AG10803 (cell line): ENCODE results near the gene IBA57.

Experiments
- DNase-seq: peaks from one replicate; pipeline ENCODE4 v3.0.0; 2010; ENCODE audit warnings: low read depth
- H3K4me3 ChIP-seq: 2 replicates; pipeline ENCODE4 v1.5.1; 2011; ENCODE audit warnings: mild to moderate bottlenecking, low read length, control low read depth
- TF ChIP-seq, protein P1 (sequence below): conservative IDR thresholded peaks from 2 replicates; pipeline ENCODE4 v1.5.1; 2011; ENCODE audit warnings: mild to moderate bottlenecking, low read length, control low read depth, inconsistent platforms

IBA57 gene

DNA sequence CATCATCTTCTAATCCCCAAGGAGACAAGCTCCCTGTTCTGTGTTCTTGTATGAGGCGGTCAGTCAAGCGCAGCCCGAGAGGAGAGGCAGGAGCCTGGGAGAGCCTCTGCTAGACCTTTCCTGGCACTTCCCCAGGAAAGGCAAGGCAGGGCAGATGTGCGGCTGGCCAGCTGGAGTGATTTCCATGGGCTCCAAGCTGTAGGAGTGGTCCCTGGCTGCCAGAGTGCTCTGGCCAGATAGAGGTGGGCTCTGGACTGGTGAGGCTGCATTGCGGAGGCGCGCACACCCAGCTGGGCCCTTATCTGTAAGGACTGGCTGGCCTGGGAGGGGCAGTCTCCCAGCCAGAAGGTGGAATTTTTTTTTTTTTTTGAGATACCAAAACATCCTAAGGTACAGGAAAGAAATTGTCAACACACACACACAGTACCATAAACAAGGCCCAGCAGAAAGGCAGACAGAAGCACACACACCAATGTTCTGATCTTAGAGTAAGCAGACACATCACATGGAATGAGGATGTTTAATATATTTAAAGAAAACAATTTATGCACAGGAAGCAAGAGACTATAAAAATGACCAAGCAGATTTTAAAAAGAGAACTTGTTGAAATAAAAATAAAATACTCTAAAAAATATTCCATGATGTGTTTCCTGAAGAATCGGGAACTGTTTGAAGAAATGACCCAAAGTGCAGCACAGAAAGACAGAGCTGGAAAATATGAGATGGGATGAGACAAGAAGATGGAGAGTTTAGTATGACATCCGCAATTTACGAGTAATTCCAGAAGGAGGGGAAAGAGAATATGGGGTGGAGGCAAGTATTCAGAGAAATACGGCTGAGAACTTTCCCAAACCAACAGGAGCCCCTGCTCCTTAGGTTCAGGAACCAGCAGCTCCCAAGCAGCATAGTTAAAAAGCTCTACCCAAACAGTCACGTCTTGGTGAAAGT, 13.4 kb downstream of the IBA57 start:
- DNase-seq = no peak
- TF ChIP-seq, protein P1, sequence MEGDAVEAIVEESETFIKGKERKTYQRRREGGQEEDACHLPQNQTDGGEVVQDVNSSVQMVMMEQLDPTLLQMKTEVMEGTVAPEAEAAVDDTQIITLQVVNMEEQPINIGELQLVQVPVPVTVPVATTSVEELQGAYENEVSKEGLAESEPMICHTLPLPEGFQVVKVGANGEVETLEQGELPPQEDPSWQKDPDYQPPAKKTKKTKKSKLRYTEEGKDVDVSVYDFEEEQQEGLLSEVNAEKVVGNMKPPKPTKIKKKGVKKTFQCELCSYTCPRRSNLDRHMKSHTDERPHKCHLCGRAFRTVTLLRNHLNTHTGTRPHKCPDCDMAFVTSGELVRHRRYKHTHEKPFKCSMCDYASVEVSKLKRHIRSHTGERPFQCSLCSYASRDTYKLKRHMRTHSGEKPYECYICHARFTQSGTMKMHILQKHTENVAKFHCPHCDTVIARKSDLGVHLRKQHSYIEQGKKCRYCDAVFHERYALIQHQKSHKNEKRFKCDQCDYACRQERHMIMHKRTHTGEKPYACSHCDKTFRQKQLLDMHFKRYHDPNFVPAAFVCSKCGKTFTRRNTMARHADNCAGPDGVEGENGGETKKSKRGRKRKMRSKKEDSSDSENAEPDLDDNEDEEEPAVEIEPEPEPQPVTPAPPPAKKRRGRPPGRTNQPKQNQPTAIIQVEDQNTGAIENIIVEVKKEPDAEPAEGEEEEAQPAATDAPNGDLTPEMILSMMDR = no peak

DNA sequence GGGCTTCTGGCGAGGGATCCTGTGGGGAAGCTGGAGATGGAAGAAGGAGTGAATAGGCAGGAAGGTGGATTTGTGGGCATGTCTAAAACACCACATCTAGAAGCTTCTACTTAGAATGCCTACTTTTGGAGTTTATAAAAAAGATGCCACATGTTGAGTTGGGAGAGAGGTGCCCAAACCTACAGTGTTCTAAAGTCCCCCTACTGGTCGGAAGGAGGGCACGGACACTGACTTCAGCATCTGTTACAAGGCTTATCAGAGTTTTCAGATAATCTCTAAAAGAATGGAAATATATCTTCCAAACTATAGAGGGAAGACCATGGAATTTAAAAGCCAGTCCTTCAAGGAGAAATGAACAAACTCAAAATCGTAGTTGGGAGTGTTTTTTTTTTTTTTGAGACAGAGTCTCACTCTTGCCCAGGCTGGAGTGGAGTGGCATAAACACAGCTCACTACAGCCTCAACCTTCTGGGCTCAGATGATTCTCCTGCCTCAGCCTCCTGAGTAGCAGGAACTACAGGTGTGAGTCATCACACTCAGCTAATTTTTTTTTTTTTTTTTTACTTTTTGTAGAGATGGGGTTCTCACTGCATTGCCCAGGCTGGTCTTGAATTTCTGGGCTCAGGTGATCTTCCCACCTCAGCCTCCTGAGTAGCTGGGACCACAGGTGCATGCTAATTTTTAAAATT, 14.8 kb downstream of the IBA57 start:
- H3K4me3 ChIP-seq = no peak overlapping the region
- TF ChIP-seq, protein P1 = peak; percentile 33
- no peak for DNase-seq

More for the DNA sequence above, 13.4 kb downstream of the IBA57 start:
- no peak overlapping the region for H3K4me3 ChIP-seq

DNA sequence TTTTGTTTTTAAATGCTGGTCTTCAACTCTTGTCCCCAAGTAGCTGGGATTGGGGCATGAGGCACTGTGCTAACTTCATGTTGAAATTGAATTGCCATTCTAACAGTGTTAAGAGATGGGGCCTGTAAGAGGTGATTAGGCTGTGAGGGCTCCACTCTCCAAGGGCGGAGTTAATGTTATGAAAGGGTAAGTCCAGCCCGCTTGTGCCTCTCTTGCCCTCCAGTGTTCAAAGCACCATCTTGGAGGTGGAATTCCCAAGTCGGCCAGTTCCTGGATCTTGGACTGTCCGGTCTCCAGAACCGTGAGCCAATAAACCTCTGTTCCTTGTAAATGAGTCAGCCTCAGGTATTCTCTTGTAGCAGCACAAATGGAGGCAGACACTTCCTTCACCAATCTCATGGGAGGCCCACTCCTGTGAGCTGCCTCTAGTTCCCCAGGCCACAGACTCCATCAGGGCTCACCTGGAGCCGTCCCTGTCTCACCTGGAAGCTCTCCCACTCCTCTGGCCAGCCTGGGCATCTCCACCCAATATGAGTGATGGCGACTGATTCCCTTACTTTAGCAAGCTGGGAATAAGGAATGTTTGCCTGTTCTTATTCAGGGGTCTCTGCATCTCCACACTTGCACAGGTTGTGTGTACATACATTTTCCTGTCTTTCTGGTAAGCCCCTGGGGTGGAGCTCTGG, 15.5 kb downstream of the IBA57 start:
- TF ChIP-seq, protein P1 = no peak
- no peak for DNase-seq

DNA sequence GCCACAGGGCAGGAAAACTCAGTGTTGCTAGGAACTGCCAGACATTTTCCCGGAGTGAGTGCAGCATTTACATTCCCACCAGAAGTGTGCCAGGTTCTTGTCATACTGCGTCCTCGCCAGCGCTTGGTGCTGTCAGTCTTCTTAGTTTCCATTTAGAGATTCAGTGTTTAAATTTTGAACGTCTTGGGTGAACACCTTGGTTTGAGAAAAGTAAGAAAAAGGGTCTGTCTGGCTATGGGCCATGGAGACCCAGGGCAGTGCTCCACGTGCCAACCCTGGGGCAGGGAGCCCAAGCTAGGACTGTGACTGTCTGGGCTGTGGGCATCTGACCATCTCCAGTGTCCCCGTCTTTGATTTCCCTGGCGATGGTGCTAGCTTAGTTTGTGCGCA, 16.0 kb downstream of the IBA57 start:
- H3K4me3 ChIP-seq = no peak overlapping the region
- no peak for DNase-seq
- TF ChIP-seq, protein P1 = no peak

More for the DNA sequence above, 15.5 kb downstream of the IBA57 start:
- H3K4me3 ChIP-seq = no peak overlapping the region

DNA sequence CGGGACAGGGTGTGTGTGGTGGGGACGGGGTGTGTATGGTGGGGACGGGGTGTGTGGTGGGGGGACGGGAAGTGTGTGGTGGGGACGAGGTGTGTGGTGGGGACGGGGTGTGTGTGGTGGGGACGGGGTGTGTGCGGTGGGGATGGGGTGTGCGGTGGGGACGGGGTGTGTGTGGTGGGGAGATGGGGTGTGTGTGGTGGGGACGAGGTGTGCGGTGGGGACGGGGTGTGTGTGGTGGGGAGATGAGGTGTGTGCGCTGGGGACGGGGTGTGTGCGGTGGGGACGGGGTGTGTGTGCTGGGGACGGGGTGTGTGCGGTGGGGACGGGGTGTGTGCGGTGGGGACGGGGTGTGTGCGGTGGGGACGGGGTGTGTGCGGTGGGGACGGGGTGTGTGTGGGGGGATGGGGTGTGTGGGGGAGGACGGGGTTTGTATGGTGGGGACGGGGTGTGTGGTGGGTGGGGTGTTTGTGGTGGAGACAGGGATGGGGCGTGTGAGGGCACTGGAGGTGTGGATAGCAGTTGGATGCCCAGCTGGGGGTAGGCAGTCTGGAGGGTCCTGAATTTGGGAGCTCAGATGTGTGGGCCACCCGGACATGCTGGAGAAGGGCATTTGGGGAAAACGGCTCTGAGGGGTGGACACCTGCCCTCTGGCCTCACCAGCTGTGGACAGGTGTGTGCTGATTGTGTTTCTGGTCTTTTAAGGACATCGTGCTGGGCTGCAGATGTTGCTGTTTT, 16.9 kb downstream of the IBA57 start:
- DNase-seq = no peak
- TF ChIP-seq, protein P1 = no peak
- no peak overlapping the region for H3K4me3 ChIP-seq

DNA sequence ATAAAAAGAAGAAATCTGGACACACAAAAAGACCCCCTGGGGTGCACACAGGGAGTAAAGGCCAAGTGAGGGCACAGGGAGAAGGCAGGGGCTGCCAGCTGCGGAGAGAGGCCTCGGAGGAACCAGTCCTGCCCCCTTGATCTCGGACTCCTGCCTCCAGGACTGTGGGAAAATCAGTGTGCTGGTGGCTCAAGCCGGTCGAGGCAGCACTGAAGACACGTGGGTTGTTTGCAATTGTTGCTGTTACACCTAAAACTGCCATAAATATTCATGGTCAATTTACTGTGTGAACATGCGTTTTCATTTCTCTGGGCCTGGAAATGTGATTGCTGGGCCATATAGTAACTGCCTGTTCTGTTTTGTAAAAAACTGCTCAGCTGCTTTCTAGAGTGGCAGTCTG, 18.5 kb downstream of the IBA57 start:
- TF ChIP-seq, protein P1 = no peak
- H3K4me3 ChIP-seq = no peak overlapping the region
- DNase-seq = no peak
